Measurements from ENCODE around the gene ENKUR.

The ENKUR gene

GRCh38 chr10:25061125-25061524 is 45.2 kb upstream of the ENKUR start:
- Histone ChIP-seq H3K4me1 (ENCODE audit: insufficient read depth, poor library complexity, severe bottlenecking) (peaks cover 29% of the 10 kb centered on the region), H3K27me3 (ENCODE audit: insufficient read depth, poor library complexity, severe bottlenecking) (no peaks in the 10 kb centered on the region), H3K4me3 (ENCODE audit: severe bottlenecking) (no peak overlapping the region), H3K9me3 (ENCODE audit: severe bottlenecking) (no peaks in the 10 kb centered on the region), H3K36me3 (ENCODE audit: low read depth) (no peaks in the 10 kb centered on the region), H3K27ac (ENCODE audit: poor library complexity, severe bottlenecking) (peak overlapping the region; percentile 95)
- no peak for ATAC-seq (ENCODE audit: low read depth)
- TF ChIP-seq, protein P1, sequence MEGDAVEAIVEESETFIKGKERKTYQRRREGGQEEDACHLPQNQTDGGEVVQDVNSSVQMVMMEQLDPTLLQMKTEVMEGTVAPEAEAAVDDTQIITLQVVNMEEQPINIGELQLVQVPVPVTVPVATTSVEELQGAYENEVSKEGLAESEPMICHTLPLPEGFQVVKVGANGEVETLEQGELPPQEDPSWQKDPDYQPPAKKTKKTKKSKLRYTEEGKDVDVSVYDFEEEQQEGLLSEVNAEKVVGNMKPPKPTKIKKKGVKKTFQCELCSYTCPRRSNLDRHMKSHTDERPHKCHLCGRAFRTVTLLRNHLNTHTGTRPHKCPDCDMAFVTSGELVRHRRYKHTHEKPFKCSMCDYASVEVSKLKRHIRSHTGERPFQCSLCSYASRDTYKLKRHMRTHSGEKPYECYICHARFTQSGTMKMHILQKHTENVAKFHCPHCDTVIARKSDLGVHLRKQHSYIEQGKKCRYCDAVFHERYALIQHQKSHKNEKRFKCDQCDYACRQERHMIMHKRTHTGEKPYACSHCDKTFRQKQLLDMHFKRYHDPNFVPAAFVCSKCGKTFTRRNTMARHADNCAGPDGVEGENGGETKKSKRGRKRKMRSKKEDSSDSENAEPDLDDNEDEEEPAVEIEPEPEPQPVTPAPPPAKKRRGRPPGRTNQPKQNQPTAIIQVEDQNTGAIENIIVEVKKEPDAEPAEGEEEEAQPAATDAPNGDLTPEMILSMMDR (IDR thresholded peaks at IDR 0.05; ENCODE audit: poor library complexity, severe bottlenecking) = no peak
- no peak for DNase-seq (ENCODE audit: low spot score)

DNA sequence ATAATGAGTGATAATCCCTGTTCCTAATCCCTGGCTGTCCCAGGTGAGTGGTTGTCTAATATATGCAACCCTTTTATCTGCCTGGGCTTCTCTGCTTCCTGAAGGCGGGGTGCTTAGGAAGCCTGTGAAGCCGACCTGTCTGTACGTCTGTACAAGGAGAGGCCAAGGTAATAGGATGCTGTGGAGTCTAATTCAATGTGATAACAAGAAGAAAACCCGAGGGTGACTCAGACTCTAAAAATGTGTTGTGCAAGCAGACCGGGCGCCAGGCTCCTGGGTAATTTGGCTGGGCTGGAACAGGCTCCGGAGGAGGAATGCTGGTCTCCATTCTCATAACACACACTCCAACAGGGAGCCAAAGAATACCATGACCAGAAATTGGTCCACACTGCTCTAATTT is 44.0 kb upstream of the ENKUR start:
- peaks cover 29% of the 10 kb centered on the region for H3K4me1 ChIP-seq (ENCODE audit: insufficient read depth, poor library complexity, severe bottlenecking)
- TF ChIP-seq, protein P1 (IDR thresholded peaks at IDR 0.05; ENCODE audit: poor library complexity, severe bottlenecking) = no peak
- no peaks in the 10 kb centered on the region for H3K9me3 ChIP-seq (ENCODE audit: severe bottlenecking)
- no peaks in the 10 kb centered on the region for H3K36me3 ChIP-seq (ENCODE audit: low read depth)
- DNase-seq (ENCODE audit: low spot score) = peak; percentile 80
- H3K27ac ChIP-seq (ENCODE audit: poor library complexity, severe bottlenecking) = peak overlapping the region; percentile 95
- peak; percentile 83 for ATAC-seq (ENCODE audit: low read depth)
- H3K27me3 ChIP-seq (ENCODE audit: insufficient read depth, poor library complexity, severe bottlenecking) = no peaks in the 10 kb centered on the region
- no peak overlapping the region for H3K4me3 ChIP-seq (ENCODE audit: severe bottlenecking)

DNA sequence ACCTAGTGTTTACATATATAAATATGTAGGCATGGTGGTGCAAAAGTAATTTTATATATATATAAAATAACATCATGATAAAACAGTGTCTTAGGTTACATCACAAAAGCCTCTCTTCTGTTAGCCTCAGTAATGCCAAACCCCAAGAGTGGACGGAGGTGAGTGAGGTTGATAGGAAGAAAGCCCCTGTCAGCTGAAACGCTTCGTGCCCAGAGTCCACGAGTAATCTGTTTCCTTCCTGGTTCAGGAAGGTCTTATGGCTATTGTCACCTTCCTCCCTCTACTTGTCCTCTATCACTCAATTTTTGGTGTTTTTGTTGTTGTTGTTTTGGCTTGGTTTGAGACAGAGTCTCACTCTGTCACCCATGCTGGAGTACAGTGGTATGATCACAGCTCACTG is 41.9 kb upstream of the ENKUR start:
- Histone ChIP-seq H3K36me3 (ENCODE audit: low read depth) (no peaks in the 10 kb centered on the region), H3K4me3 (ENCODE audit: severe bottlenecking) (no peak overlapping the region), H3K9me3 (ENCODE audit: severe bottlenecking) (no peaks in the 10 kb centered on the region), H3K4me1 (ENCODE audit: insufficient read depth, poor library complexity, severe bottlenecking) (peaks cover 29% of the 10 kb centered on the region), H3K27ac (ENCODE audit: poor library complexity, severe bottlenecking) (no peak overlapping the region), H3K27me3 (ENCODE audit: insufficient read depth, poor library complexity, severe bottlenecking) (no peaks in the 10 kb centered on the region)
- TF ChIP-seq, protein P1 (IDR thresholded peaks at IDR 0.05; ENCODE audit: poor library complexity, severe bottlenecking) = no peak
- ATAC-seq (ENCODE audit: low read depth) (no peak), DNase-seq (ENCODE audit: low spot score) (no peak)

DNA sequence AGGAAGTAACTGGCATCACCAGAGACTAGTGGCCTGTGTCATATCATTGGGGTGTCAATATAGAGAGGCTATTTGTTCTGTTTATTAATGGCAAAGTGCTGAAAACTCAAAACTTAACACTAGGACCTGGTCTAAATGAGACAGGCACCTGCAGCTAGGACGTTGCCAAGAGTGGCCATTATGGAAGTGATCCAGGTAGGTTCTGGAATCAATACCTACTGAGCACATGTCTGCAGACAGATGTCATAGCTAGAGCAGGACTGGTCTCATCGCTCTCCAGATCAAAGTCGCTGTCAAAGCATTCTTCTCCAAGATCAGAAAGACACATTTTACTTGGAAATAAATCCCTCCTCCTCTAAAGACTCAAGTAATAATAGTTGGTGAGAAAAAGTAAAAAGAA is 40.8 kb upstream of the ENKUR start:
- DNase-seq (ENCODE audit: low spot score) (no peak), ATAC-seq (ENCODE audit: low read depth) (no peak)
- Histone ChIP-seq H3K27ac (ENCODE audit: poor library complexity, severe bottlenecking) (no peak overlapping the region), H3K27me3 (ENCODE audit: insufficient read depth, poor library complexity, severe bottlenecking) (no peaks in the 10 kb centered on the region), H3K9me3 (ENCODE audit: severe bottlenecking) (no peaks in the 10 kb centered on the region), H3K4me1 (ENCODE audit: insufficient read depth, poor library complexity, severe bottlenecking) (peaks cover 22% of the 10 kb centered on the region), H3K36me3 (ENCODE audit: low read depth) (no peaks in the 10 kb centered on the region), H3K4me3 (ENCODE audit: severe bottlenecking) (no peak overlapping the region)
- TF ChIP-seq, protein P1 (IDR thresholded peaks at IDR 0.05; ENCODE audit: poor library complexity, severe bottlenecking) = no peak

GRCh38 chr10:25052012-25052411 is 36.1 kb upstream of the ENKUR start:
- Histone ChIP-seq H3K36me3 (ENCODE audit: low read depth) (no peaks in the 10 kb centered on the region), H3K4me3 (ENCODE audit: severe bottlenecking) (no peak overlapping the region), H3K9me3 (ENCODE audit: severe bottlenecking) (no peaks in the 10 kb centered on the region), H3K27ac (ENCODE audit: poor library complexity, severe bottlenecking) (no peak overlapping the region), H3K27me3 (ENCODE audit: insufficient read depth, poor library complexity, severe bottlenecking) (no peaks in the 10 kb centered on the region), H3K4me1 (ENCODE audit: insufficient read depth, poor library complexity, severe bottlenecking) (no peaks in the 10 kb centered on the region)
- TF ChIP-seq, protein P1 (IDR thresholded peaks at IDR 0.05; ENCODE audit: poor library complexity, severe bottlenecking) = no peak
- DNase-seq (ENCODE audit: low spot score) = no peak
- ATAC-seq (ENCODE audit: low read depth) = no peak
